Vagina (tissue), 2 donors: ENCODE data around the gene MALRD1. TPM values are rescaled to one million over a fixed set of nuclear protein-coding genes. Genes with fewer than 3 reads are reported as not detected.

Experiments
- DNase-seq, 2 donors: peaks; one replicate each; pipeline ENCODE4 v3.0.0-alpha.2; 2017; ENCODE audit errors: extremely low spot score in 2 of 2
- H3K27ac ChIP-seq: fragments of 200-600 bp; sonication (generic); one replicate; pipeline ENCODE4 v1.5.1; 2019
- H3K27me3 ChIP-seq: fragments of 200-600 bp; sonication (generic); one replicate; pipeline ENCODE4 v1.5.1; 2019
- H3K36me3 ChIP-seq, 2 donors: fragments of 200-600 bp; sonication (generic); one replicate each; pipeline ENCODE4 v1.5.1; 2017 to 2019
- H3K4me1 ChIP-seq: fragments of 200-600 bp; sonication (generic); one replicate; pipeline ENCODE4 v1.5.1; 2019
- H3K4me3 ChIP-seq, 2 donors: fragments of 200-600 bp; sonication (generic); 1 replicate in 1 of 2; 2 replicates in 1 of 2; pipeline ENCODE4 v1.5.1; 2016 to 2019
- H3K9me3 ChIP-seq: fragments of 200-600 bp; sonication (generic); one replicate; pipeline ENCODE4 v1.5.1; 2019
- POLR2A ChIP-seq, 2 donors: fragments of 450-650 bp; IDR thresholded peaks; one replicate each; pipeline ENCODE4 v1.6.1; 2017; ENCODE audit warnings: antibody characterized with exemption in 2 of 2, mild to moderate bottlenecking in 2 of 2, moderate library complexity in 2 of 2
- POLR2AphosphoS5 ChIP-seq, 2 donors: sonication (generic); formaldehyde crosslinking; IDR thresholded peaks; one replicate each; pipeline ENCODE4 v1.9.0; 2017; ENCODE audit warnings: antibody characterized with exemption in 2 of 2, mild to moderate bottlenecking in 2 of 2, low read depth in 1 of 2; ENCODE audit not compliant: insufficient read depth in 1 of 2
- intact Hi-C: fragments of 100-400 bp; cut with DNase I; formaldehyde crosslinking; loops from one replicate; pipeline ENCODE4 v1.15.1; 2023
- total RNA-seq: library from RNA; depleted of rRNA; stranded (reverse); fragments of >200 nt; gene quantifications from one replicate; pipeline ENCODE4 v1.2.3, GENCODE V29; 2016
- TF ChIP-seq, protein P1 (sequence below), 3 experiments: fragments of 450-650 bp in 2 of 3; fragments of 200-600 bp in 1 of 3; sonication (generic) in 1 of 3; IDR thresholded peaks; one replicate each; pipeline ENCODE4 v1.5.1; 2017 to 2019; ENCODE audit warnings: antibody characterized with exemption in 3 of 3, mild to moderate bottlenecking in 2 of 3, moderate library complexity in 2 of 3

MALRD1 gene
- total RNA-seq, 1 donor from 2014 or later, result 2.0 TPM

DNA sequence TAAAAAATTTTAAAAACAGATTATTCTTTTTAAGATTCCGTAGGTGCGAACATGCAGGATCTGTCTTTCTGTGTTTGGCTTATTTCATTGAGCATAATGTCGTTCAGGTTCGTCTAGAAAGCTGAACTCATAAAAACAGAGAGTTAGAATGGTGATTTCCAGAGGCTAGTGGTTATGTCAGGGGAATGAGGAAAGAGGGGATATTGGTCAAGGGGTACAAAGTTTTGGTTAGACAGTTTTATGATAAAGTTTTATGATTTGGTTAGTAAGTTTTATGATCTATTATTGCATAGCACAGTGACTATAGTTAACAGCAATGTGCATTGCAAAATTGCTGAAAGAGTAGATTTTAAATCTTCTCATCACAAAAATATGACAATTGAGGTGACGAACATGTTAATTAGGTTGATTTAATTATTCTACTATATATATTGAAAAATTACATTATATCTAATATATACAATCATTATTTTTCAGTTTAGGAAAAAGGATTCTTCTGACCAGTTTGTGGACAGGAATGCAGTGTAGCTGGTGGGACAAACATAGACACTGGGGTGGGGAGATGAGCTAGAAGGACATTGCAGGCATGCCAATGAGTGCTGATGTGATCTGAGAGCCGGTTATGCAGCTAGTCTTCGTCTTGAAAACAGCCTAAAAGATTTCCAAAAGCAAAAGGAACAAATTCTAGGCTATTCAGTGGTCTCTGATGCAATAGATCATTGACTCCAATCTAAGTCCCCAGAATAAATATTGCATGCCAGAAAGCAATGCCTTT, 31.3 kb upstream of the MALRD1 start:
- Histone ChIP-seq H3K36me3 (no peaks in the 10 kb centered on the region), H3K9me3 (no peaks in the 10 kb centered on the region), H3K27ac (no peak overlapping the region), H3K4me1 (no peaks in the 10 kb centered on the region), H3K4me3 (no peak overlapping the region), H3K27me3 (no peaks in the 10 kb centered on the region)
- intact Hi-C loops, result no loop called here
- TF ChIP-seq POLR2A (IDR thresholded peaks at IDR 0.05) (no peak), POLR2AphosphoS5 (IDR thresholded peaks at IDR 0.05; ENCODE audit: insufficient read depth in 1 of 2, low read depth in 1 of 2) (no peak)
- TF ChIP-seq, protein P1, sequence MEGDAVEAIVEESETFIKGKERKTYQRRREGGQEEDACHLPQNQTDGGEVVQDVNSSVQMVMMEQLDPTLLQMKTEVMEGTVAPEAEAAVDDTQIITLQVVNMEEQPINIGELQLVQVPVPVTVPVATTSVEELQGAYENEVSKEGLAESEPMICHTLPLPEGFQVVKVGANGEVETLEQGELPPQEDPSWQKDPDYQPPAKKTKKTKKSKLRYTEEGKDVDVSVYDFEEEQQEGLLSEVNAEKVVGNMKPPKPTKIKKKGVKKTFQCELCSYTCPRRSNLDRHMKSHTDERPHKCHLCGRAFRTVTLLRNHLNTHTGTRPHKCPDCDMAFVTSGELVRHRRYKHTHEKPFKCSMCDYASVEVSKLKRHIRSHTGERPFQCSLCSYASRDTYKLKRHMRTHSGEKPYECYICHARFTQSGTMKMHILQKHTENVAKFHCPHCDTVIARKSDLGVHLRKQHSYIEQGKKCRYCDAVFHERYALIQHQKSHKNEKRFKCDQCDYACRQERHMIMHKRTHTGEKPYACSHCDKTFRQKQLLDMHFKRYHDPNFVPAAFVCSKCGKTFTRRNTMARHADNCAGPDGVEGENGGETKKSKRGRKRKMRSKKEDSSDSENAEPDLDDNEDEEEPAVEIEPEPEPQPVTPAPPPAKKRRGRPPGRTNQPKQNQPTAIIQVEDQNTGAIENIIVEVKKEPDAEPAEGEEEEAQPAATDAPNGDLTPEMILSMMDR (IDR thresholded peaks at IDR 0.05), result no peak
- no peak for DNase-seq

DNA sequence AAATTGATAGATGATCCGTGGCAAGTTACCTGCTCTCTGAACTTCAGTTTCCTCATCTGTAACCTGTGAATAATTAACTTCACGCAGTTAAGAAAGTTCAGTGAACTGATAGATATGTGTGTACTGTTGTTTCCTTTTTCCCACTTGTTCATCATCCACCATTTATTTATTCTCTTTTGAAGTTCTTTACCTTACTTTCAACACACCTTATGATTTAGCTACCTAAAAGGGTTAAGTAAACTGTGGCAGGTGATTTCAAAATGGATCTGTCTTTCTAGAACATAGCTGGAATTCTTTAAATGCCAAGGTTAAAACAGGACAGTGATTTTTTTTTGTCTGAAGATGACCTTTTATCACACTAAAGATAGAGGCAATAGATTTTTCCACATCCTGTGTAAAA, 27.4 kb upstream of the MALRD1 start:
- no peak for DNase-seq
- intact Hi-C loops, result no loop called here
- no peaks in the 10 kb centered on the region for H3K9me3 ChIP-seq
- H3K4me3 ChIP-seq, result no peak overlapping the region
- H3K4me1 ChIP-seq, result no peaks in the 10 kb centered on the region
- H3K27ac ChIP-seq, result no peak overlapping the region
- TF ChIP-seq POLR2AphosphoS5 (IDR thresholded peaks at IDR 0.05; ENCODE audit: insufficient read depth in 1 of 2, low read depth in 1 of 2) (no peak), POLR2A (IDR thresholded peaks at IDR 0.05) (no peak)
- TF ChIP-seq, protein P1 (IDR thresholded peaks at IDR 0.05), result no peak
- H3K27me3 ChIP-seq, result no peaks in the 10 kb centered on the region
- no peaks in the 10 kb centered on the region for H3K36me3 ChIP-seq

DNA sequence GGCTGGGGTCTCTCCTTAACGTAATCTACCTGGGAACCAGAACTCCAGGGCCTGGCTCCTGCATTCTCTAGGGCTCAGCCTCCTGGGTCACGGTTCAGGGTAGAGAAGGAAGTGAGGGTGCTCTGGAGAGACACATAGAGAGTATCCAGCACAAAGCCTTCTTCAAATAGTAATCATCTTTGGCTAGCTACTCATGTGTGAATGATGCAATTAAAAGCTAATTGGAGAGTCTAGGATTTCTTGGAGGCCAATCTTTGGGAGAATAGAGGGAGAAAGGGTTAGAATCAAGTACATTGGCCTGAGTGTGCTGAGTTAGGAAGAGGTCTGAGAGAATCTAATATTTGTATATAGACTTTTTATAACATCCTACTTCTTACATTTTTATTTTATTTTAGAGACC, 24.0 kb upstream of the MALRD1 start:
- no peak for DNase-seq
- H3K27ac ChIP-seq, result no peak overlapping the region
- no peaks in the 10 kb centered on the region for H3K27me3 ChIP-seq
- no peak overlapping the region for H3K4me3 ChIP-seq
- H3K9me3 ChIP-seq, result no peaks in the 10 kb centered on the region
- TF ChIP-seq POLR2AphosphoS5 (IDR thresholded peaks at IDR 0.05; ENCODE audit: insufficient read depth in 1 of 2, low read depth in 1 of 2), result no peak
- TF ChIP-seq, protein P1 (IDR thresholded peaks at IDR 0.05), result no peak
- no peak for TF ChIP-seq POLR2A (IDR thresholded peaks at IDR 0.05)
- no peaks in the 10 kb centered on the region for H3K36me3 ChIP-seq
- no peaks in the 10 kb centered on the region for H3K4me1 ChIP-seq
- intact Hi-C loops, result no loop called here

DNA sequence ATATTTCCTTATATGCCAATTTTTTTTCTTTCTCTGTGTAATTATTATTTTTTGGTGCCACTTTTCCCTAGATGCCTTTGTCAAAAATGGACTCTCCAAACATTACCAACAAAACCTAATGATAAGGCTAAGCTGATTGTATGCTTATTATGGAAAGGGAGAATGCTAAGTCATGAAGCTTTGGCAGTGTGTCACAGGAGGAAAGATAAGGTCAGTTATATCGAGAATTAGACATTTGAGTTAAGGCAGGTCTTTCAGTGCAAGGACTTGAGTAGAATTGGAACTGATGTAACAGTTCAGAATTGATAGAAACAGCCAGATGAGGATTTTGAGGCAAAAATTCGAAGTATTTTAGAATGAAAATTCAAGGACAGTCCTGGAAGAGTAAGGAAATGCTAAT, 16.8 kb upstream of the MALRD1 start:
- no peak for DNase-seq
- Histone ChIP-seq H3K27ac (no peak overlapping the region), H3K27me3 (no peaks in the 10 kb centered on the region), H3K4me1 (no peaks in the 10 kb centered on the region), H3K4me3 (no peak overlapping the region), H3K36me3 (no peaks in the 10 kb centered on the region), H3K9me3 (no peaks in the 10 kb centered on the region)
- intact Hi-C loops, result no loop called here
- TF ChIP-seq POLR2AphosphoS5 (IDR thresholded peaks at IDR 0.05; ENCODE audit: insufficient read depth in 1 of 2, low read depth in 1 of 2), result no peak
- no peak for TF ChIP-seq POLR2A (IDR thresholded peaks at IDR 0.05)
- TF ChIP-seq, protein P1 (IDR thresholded peaks at IDR 0.05), result no peak

DNA sequence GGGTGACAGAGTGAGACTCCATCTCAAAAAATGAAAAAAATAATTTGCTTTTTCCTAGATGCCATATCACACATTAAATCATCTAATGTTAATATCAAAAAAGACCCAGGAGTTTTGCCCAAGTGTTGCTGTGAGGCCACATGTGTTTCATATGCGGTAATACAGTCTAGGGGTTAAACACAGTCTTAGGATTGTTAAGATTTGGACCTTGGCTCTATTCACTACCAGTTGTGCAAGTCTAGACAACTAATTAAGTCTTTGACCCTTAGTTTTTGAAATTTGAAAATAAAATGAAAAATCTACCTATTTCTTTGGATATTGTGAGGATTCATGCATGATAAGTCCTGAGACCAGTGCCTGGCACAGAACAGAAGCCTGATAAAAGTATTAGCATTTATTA, 14.9 kb upstream of the MALRD1 start:
- H3K27me3 ChIP-seq, result no peaks in the 10 kb centered on the region
- no peak for DNase-seq
- H3K4me3 ChIP-seq, result no peak overlapping the region
- H3K27ac ChIP-seq, result no peak overlapping the region
- H3K4me1 ChIP-seq, result no peaks in the 10 kb centered on the region
- no peaks in the 10 kb centered on the region for H3K9me3 ChIP-seq
- intact Hi-C loops, result no loop called here
- TF ChIP-seq POLR2A (IDR thresholded peaks at IDR 0.05), result no peak
- no peak for TF ChIP-seq POLR2AphosphoS5 (IDR thresholded peaks at IDR 0.05; ENCODE audit: insufficient read depth in 1 of 2, low read depth in 1 of 2)
- TF ChIP-seq, protein P1 (IDR thresholded peaks at IDR 0.05), result no peak
- H3K36me3 ChIP-seq, result no peaks in the 10 kb centered on the region
